Activated CD8-positive, alpha-beta memory T cell treated with anti-CD3 and anti-CD28 coated beads, Interleukin-2, amount 50 U/mL, for 24 hours (primary cell): ENCODE results near the gene UMOD.
"Not testable (repeated sequence)": the region's sequence is repeated elsewhere in the genome, so short reads cannot be mapped to it uniquely, and the experiment has no call there.

ENCODE experiments used
- DNase-seq: peaks from one replicate; pipeline ENCODE4 v3.0.0-alpha.2; 2020; ENCODE audit errors: extremely low read depth

Gene UMOD

DNA sequence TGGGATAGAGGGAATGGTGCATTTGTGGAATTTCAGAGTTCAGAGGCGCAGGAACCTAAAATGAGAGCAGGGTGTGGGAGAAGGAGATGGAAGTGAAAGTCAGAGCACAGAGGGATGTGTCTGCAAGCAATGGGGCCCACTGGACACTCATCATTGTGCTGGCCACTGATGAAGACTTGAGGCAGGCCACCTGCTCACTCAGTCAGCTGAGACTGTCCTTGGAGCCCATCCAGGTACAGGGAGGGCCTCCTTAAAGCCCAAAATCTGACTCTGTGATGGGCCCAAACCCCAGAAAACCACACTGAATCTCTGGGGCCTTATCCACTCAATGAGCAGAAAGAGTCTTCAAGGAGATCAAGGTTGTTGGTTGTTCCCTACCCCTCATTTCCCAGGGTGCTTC, 30.8 kb downstream of the UMOD start:
- no peak for DNase-seq

- not testable (repeated sequence) for DNase-seq
Observed at GRCh38 chr16:20321051-20321450, 31.5 kb downstream of the UMOD start.

DNA sequence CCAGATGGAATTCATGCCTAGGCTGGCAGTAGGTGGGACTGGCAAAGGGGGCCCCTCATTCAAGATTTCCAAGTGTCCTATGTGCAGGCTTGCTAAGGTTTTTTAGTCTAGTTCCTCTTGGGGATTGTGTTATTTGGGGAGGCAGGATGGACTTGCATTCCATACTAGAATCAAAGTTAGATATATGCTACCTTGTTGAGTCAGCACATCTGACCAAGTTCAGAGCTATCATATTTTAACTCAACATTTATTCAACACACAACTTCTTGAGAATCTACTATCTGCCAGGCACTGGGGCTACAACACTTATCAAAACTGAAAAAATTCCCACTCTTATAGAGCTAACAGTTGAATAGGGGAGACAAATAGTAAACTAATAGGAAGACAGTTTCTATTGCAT, 31.9 kb downstream of the UMOD start:
- DNase-seq = no peak

DNA sequence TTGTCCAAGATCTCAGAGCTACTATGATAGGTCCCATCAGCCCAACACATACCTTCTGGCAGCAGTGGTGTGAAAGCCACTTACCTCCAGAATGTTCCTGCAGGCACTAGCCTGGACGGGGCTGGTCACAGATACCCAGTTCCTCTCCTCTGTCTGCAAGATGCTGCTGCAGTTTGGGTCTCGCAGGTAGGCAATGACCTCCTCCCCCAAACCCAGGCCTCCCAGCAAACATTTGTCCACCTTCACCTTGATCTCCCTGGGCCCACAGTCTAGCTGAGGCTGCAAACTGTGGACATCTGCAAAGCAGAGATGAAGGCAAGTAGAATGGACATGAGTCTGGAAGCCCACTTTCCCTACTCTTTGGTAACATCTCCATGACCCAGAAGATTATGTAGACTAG, 32.3 kb downstream of the UMOD start:
- no peak for DNase-seq

GRCh38 chr16:20319406-20319805, 33.1 kb downstream of the UMOD start:
- no peak for DNase-seq

GRCh38 chr16:20318437-20318836, 34.1 kb downstream of the UMOD start:
- no peak for DNase-seq

GRCh38 chr16:20318006-20318405, 34.5 kb downstream of the UMOD start:
- DNase-seq = no peak

DNA sequence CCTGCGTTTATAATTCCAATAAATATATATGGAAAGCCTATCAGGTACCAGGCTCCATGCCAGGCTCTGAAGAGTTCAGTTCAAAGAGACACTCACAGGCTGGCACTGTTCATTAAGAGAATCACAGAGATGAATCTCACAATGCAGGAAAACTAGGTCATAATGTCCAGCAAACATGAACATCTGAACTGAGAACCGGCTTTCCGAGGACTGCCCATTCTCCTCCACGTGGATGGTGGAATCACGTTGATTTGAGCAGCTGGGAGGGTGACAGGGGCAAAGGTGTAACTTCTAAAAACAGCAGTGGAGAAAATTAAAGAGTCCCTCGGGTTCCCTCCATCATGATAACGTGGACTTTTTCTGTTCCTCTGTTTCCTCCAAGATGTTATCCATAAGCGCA, 35.4 kb downstream of the UMOD start:
- DNase-seq = no peak

DNA sequence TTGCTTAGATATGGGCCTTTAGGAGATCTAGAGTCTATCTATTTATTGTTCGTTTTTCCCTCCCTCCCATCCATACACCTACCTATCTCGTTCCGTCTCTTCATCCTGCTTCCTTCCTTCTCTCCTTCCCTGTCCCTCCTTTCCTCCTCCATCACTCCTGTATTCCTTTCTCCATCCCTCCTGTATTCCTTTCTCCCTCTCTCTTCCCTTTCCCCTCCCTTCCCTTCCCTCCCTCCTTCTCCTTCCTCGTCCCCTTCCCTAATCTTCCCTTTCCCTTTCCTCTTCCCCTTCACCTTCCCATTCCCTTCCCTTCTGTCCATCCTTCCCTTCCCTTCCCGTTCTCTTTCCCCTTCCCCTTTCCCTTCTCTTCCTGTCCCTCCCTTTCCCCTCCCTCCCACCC, 35.8 kb downstream of the UMOD start:
- DNase-seq = no peak

DNA sequence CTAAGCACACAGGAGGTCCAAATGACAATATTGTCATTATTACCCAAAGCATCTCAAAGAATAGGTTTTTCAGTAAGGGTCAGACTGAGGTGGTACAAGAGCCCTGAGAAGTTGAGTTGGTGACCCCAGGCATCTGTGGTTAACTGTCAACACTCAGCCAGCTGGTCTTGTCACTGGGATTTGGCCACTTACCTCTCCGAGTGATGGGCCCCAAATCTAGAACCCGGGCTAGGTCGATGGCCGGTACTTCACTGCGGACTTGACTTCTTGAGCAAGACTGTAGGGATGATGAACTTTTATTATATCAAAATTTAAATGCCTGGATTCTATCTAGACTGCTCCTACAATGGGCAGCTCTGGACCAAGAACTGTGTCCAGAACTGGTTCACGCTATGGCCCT, 36.8 kb downstream of the UMOD start:
- no peak for DNase-seq

GRCh38 chr16:20314575-20314974, 37.9 kb downstream of the UMOD start:
- no peak for DNase-seq

DNA sequence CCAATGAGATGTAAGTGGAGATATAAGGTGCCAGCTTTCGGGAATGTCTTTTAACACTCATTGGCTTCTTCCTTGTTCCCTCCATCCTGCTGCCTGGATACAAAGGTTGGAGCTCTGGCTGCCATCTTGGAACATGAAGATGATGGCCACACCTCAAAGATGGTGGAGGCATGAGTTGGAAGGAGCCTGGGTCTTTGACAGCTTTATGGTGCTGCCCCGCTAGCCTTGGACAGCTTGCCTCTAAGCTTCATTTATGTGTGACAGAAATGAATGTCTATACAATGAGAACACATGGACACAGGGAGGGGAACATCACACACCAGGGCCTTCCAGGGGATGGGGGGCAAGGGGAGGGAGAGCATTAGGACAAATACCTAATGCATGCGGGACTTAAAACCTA, 38.8 kb downstream of the UMOD start:
- no peak for DNase-seq

DNA sequence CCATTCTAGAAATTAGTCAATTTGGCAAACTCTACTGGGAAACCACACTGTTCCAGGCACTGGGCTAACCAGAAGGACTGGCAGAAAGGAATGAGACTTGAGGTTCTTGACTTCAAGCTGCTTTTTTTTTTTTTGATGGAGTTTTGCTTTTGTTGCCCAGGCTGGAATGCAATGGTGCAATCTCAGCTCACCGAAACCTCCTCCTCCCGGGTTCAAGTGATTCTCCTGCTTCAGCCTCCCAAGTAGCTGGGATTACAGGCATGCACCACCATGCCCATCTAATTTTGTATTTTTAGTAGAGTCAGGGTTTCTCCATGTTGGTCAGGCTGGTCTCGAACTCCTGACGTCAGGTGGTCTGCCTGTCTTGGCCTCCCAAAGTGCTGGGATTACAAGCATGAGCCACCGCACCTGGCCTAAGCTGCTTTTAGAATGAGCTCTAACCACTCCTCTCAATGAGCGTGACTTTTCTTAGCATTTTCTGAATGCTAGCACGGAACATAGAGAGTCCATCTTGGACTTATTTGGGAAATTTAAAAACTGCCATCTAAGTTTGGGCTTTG, 39.9 kb downstream of the UMOD start:
- DNase-seq = not testable (repeated sequence)

GRCh38 chr16:20311548-20311947, 41.0 kb downstream of the UMOD start:
- DNase-seq = no peak

- no peak for DNase-seq
Observed at GRCh38 chr16:20310421-20311395, 41.8 kb downstream of the UMOD start.

GRCh38 chr16:20309786-20310185, 42.7 kb downstream of the UMOD start:
- no peak for DNase-seq

- DNase-seq = no peak
Observed at GRCh38 chr16:20308801-20309590, 43.5 kb downstream of the UMOD start.

DNA sequence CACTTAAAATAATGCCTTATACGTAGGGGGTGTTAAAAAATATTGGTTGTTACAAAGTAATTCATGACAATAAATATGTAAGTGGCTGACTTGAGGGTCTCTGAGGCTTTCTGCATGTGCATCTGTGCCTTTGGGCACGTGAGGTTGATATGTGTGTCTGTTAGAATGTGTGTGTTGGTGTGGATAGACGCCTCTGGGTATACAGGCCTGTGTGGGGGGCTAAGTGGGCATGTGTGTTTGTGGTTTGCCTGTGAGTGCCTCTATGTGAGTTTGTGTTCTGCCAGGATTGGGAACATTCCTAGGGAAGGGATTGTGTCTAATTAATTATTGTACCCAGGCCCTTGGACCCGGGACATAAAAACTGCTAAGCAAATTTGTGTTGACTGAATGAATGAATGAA, 44.2 kb downstream of the UMOD start:
- no peak for DNase-seq

GRCh38 chr16:20307791-20308190, 44.7 kb downstream of the UMOD start:
- DNase-seq = no peak

DNA sequence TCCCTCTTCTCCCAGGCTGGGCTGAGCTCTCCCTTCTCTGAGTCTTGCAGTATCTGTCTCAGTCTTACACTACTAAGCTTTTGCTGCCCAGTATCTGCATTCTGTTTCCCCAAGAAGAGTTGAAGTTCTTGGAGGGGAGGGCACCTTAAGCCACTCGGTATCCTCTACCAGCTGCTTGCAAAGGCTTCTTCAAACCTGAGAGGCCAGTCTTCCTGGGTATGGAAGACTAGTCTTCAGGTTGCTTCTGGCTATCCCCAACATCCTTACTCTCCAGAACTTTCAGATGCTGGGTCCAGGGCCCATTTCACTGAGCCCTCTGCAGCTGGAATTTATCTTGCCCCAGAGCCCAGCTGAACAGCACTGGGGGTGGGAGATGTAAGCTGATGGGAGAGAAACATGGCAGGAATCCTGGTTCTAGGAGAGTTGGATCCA, 45.3 kb downstream of the UMOD start:
- DNase-seq = no peak

GRCh38 chr16:20306401-20306800, 46.1 kb downstream of the UMOD start:
- no peak for DNase-seq

DNA sequence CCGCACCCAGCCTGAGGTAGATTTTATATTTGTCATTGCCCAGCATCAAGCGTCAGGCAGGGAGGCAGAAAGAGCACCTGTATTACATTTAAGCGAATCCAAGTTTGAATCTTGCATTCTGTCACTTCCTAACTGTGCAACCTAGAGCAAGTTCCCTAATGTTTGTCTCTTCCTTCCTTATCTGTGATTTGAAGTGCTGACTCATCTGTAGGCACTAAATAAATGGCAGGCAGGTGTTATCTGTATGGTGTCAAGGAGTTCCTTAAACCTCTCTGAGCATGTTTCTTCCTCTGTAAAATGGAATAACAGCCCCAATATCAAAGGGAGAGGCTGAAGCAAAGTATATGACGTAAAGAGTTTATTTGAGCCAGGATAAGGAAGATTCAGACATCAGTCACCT, 49.5 kb downstream of the UMOD start:
- no peak for DNase-seq

- no peak for DNase-seq
Observed at GRCh38 chr16:20302389-20302788, 50.1 kb downstream of the UMOD start.
